ENCODE data around the gene FAM118A.
"Not testable (repeated sequence)": the region's sequence is repeated elsewhere in the genome, so short reads cannot be mapped to it uniquely, and the experiment has no call there.

FAM118A gene

GRCh38 chr22:45309422-45310227 lies at the start of gene FAM118A:
Gene FAM118A, plus strand, starts transcription at chr22:45309934. Its CDS starts 12,446 bp downstream, at chr22:45322380.
- peak; percentile 88 for DNase-seq (ENCODE audit: low spot score)

- DNase-seq (ENCODE audit: low spot score), result not testable (repeated sequence)
Observed at GRCh38 chr22:45260395-45260759, 49.4 kb upstream of the FAM118A start.

- DNase-seq (ENCODE audit: low spot score), result no peak
Observed at GRCh38 chr22:45261407-45262088, 48.2 kb upstream of the FAM118A start.

- DNase-seq (ENCODE audit: low spot score), result no peak
Observed at GRCh38 chr22:45262195-45262930, 47.4 kb upstream of the FAM118A start.

GRCh38 chr22:45262931-45263462 lies 46.7 kb upstream of the FAM118A start:
- no peak for DNase-seq (ENCODE audit: low spot score)

- DNase-seq (ENCODE audit: low spot score), result peak; percentile 77
Observed at GRCh38 chr22:45263463-45264269, 46.1 kb upstream of the FAM118A start.

- DNase-seq (ENCODE audit: low spot score), result no peak
Observed at GRCh38 chr22:45265535-45265934, 44.2 kb upstream of the FAM118A start.

- DNase-seq (ENCODE audit: low spot score), result peak; percentile 34
Observed at GRCh38 chr22:45268167-45268957, 41.4 kb upstream of the FAM118A start.

GRCh38 chr22:45268958-45269844 lies 40.5 kb upstream of the FAM118A start:
- DNase-seq (ENCODE audit: low spot score), result peak; percentile 28

GRCh38 chr22:45270095-45271020 lies 39.4 kb upstream of the FAM118A start:
- no peak for DNase-seq (ENCODE audit: low spot score)

GRCh38 chr22:45271667-45272201 lies 38.0 kb upstream of the FAM118A start:
- DNase-seq (ENCODE audit: low spot score), result no peak

- DNase-seq (ENCODE audit: low spot score), result no peak
Observed at GRCh38 chr22:45272498-45272897, 37.2 kb upstream of the FAM118A start.

GRCh38 chr22:45273452-45274075 lies 36.2 kb upstream of the FAM118A start:
- DNase-seq (ENCODE audit: low spot score), result no peak

GRCh38 chr22:45276507-45277105 lies 33.1 kb upstream of the FAM118A start:
- DNase-seq (ENCODE audit: low spot score), result no peak

- DNase-seq (ENCODE audit: low spot score), result not testable (repeated sequence)
Observed at GRCh38 chr22:45277720-45278119, 32.0 kb upstream of the FAM118A start.

GRCh38 chr22:45278125-45278524 lies 31.6 kb upstream of the FAM118A start:
- DNase-seq (ENCODE audit: low spot score), result no peak

- DNase-seq (ENCODE audit: low spot score), result no peak
Observed at GRCh38 chr22:45280587-45280980, 29.1 kb upstream of the FAM118A start.

Measured in SW480 (cell line).